SK-N-MC (cell line): ENCODE data around the gene PRKD1.
"Not testable (repeated sequence)": the region's sequence is repeated elsewhere in the genome, so short reads cannot be mapped to it uniquely, and the experiment has no call there.

ENCODE experiments used
- DNase-seq: peaks from one replicate; pipeline ENCODE4 v3.0.0-alpha.2; 2011; ENCODE audit warnings: low read depth, low spot score
- H3K27ac ChIP-seq: fragments of 200-600 bp; sonication (generic); 2 replicates; pipeline ENCODE4 v1.5.1; 2016; ENCODE audit warnings: mixed run types
- H3K36me3 ChIP-seq: fragments of 200-600 bp; sonication (generic); 2 replicates; pipeline ENCODE4 v1.6.1; 2017; ENCODE audit warnings: antibody characterized with exemption, low read length, mixed read lengths; ENCODE audit not compliant: insufficient read depth
- H3K4me3 ChIP-seq: fragments of 200-600 bp; sonication (generic); 2 replicates; pipeline ENCODE4 v1.5.1; 2016
- H3K9ac ChIP-seq: fragments of 200-600 bp; sonication (generic); 2 replicates; pipeline ENCODE4 v1.8.0; 2017; ENCODE audit warnings: mixed run types, mixed read lengths; ENCODE audit not compliant: insufficient read length
- H3K9me3 ChIP-seq: fragments of 200-600 bp; sonication (generic); 2 replicates; pipeline ENCODE4 v1.6.1; 2017; ENCODE audit warnings: low read depth, mild to moderate bottlenecking, antibody characterized with exemption, low read length, moderate library complexity, mixed read lengths
- EZH2 ChIP-seq: fragments of 200-600 bp; sonication (generic); IDR thresholded peaks from one replicate; pipeline ENCODE4 v1.6.1; 2017; ENCODE audit warnings: antibody characterized with exemption
- FOXP2 ChIP-seq: optimal IDR thresholded peaks from 2 replicates; pipeline ENCODE3; 2011; ENCODE audit warnings: mild to moderate bottlenecking, moderate library complexity; ENCODE audit not compliant: insufficient read depth; ENCODE audit errors: extremely low read length, control extremely low read depth
- POLR2AphosphoS5 ChIP-seq: IDR thresholded peaks from 2 replicates; pipeline ENCODE4 v1.6.1; 2012; ENCODE audit warnings: mild to moderate bottlenecking, low read depth, low read length, borderline replicate concordance

Gene PRKD1

DNA sequence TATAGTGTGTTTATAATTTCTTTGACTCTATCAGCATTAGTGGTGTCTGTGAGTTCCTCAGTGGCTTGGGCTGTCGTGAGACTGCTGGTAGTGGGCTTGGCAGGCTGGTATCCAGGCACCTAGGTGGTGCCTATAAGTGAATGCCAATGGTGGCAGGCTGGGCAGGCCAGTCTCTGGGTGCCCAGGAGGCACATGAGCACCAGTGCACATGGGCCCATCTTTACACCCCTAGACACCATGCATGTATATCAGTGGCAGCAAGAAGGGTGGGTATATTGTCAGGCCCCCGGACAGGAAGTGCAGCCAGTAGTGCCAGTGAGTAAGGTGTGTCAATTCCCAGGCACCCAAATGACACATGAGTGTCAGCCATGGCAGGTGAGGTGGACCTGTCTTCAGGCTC is 138.2 kb downstream of the PRKD1 start:
- no peak for DNase-seq
- Histone ChIP-seq H3K9ac (no peak overlapping the region), H3K4me3 (no peak overlapping the region), H3K27ac (no peak overlapping the region), H3K36me3 (no peaks in the 10 kb centered on the region), H3K9me3 (no peaks in the 10 kb centered on the region)
- TF ChIP-seq POLR2AphosphoS5 (no peak), EZH2 (no peak), FOXP2 (no peak)

DNA sequence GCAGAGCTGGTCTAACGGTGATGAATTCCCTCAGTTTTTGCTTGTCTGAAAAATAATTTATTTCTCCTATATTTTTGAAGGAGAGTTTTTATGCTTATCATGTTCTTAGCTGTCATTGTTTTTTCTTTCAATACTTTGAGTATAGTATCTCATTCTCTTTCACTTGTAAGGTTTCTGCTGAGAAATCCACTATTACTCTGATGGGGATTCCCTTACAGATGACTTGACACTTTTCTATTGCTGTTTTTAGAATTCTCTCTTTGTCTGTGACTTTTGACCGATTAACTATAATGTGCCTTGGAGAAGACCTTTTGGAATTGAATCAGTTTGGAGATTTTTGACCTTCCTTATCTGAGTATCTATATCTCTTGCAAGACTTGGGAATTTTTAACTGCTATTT is 139.6 kb downstream of the PRKD1 start:
- Histone ChIP-seq H3K36me3 (no peaks in the 10 kb centered on the region), H3K27ac (no peak overlapping the region), H3K4me3 (no peak overlapping the region), H3K9me3 (no peaks in the 10 kb centered on the region; the same call in 1 of the 2 replicates), H3K9ac (no peak overlapping the region)
- no peak for TF ChIP-seq POLR2AphosphoS5
- TF ChIP-seq EZH2: no peak
- TF ChIP-seq FOXP2: no peak
- DNase-seq: no peak

DNA sequence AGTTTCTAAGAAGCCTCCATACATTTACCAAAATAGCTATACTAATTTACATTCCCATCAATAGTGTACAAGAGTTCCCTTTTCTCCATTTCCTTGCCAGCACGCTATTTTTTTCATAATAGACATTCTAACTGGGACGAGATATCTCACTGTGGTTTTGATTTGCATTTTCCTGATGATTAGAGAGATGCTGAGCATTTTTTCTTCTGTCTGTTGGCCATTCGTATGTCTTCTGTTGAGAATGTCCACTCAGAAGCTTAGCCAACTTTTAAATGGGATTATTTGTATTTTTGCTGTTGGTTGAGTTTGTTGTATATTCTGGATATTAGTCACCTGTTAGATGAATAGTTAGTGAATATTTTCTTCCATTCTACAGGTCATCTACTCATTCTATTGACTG is 144.1 kb downstream of the PRKD1 start:
- TF ChIP-seq POLR2AphosphoS5 (no peak), EZH2 (no peak), FOXP2 (no peak)
- DNase-seq: no peak

DNA sequence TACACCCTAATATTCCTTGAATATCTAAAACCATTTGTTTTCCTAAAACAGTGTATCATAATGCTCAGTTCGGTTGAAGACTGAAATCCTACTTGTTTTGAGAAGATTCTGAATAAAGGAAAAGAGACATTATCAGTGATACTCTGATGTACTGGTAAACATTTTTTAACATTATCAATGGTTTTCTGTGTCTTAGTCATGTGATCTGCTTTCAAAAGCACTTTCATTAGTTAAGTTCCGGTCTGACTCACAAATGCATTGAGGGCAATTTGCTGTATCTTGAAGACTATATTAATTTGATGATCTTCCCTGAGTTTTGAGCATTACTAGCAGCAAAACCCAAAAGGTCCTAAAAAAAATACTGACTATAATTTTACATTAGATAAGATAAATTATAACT is 145.6 kb downstream of the PRKD1 start:
- H3K9me3 ChIP-seq: no peaks in the 10 kb centered on the region; the same call in 1 of the 2 replicates
- no peak for TF ChIP-seq FOXP2
- no peak for TF ChIP-seq POLR2AphosphoS5
- TF ChIP-seq EZH2: no peak
- H3K4me3 ChIP-seq: no peak overlapping the region
- no peak overlapping the region for H3K9ac ChIP-seq
- H3K36me3 ChIP-seq: no peaks in the 10 kb centered on the region
- no peak overlapping the region for H3K27ac ChIP-seq
- no peak for DNase-seq

More for the DNA sequence above, 144.1 kb downstream of the PRKD1 start:
- Histone ChIP-seq H3K27ac (no peak overlapping the region), H3K36me3 (no peaks in the 10 kb centered on the region), H3K9me3 (no peaks in the 10 kb centered on the region; the same call in 1 of the 2 replicates), H3K9ac (no peak overlapping the region), H3K4me3 (no peak overlapping the region)

DNA sequence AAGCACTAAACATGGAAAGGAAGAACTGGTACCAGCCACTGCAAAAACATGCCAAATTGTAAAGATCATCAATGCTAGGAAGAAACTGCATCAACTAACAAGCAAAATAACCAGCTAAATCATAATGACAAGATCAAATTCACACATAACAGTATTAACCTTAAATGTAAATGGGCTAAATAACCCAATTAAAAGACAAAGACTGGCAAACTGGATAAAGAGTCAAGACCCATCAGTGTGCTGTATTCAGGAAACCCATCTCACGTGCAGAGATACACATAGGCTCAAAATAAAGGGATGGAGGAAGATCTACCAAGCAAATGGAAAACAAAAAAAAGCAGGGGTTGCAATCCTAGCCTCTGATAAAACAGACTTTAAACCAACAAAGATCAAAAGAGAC is 150.5 kb downstream of the PRKD1 start:
- not testable (repeated sequence) for H3K9ac ChIP-seq, DNase-seq, H3K4me3 ChIP-seq, H3K27ac ChIP-seq, H3K9me3 ChIP-seq, H3K36me3 ChIP-seq

GRCh38 chr14:29773990-29774389 is 153.7 kb downstream of the PRKD1 start:
- DNase-seq: no peak
- no peak for TF ChIP-seq FOXP2
- no peak for TF ChIP-seq POLR2AphosphoS5
- no peak for TF ChIP-seq EZH2
- Histone ChIP-seq H3K4me3 (no peak overlapping the region), H3K9me3 (no peaks in the 10 kb centered on the region), H3K36me3 (no peaks in the 10 kb centered on the region), H3K27ac (no peak overlapping the region), H3K9ac (no peak overlapping the region)

DNA sequence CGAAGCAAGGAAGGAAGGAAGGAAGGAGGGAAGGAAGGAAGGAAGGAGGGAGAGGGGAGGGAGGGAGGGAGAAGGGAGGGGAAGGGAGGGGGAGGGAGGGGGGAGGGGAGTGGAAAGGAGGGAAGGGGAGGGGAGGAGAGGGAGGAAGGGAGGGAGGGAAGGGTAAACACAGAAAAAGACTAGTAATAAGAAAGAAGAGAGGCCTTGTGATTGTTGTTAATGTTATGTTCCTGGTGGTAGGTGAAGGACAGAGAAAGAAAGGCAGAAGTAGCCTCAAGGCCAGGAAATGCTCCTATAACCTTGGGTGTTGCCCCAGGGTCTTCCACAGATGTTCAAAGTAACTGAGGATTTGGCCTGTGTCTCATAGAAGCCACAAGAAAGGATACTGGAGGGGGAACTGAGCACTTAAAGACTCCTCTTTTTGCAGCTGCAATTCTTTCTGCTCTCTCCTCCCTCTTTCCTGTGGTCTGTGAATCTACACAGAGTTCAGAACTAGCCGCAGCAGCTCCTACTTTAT is 164.2 kb downstream of the PRKD1 start:
- H3K9me3 ChIP-seq: no peaks in the 10 kb centered on the region
- TF ChIP-seq FOXP2: no peak
- no peak for TF ChIP-seq POLR2AphosphoS5
- TF ChIP-seq EZH2: no peak
- H3K4me3 ChIP-seq: 0 out of 2 replicates have a peak overlapping the region, but pooled peaks have one; percentile 14
- peak overlapping the region; percentile 84 for H3K27ac ChIP-seq
- no peaks in the 10 kb centered on the region for H3K36me3 ChIP-seq
- no peak overlapping the region for H3K9ac ChIP-seq
- peak; percentile 26 for DNase-seq

DNA sequence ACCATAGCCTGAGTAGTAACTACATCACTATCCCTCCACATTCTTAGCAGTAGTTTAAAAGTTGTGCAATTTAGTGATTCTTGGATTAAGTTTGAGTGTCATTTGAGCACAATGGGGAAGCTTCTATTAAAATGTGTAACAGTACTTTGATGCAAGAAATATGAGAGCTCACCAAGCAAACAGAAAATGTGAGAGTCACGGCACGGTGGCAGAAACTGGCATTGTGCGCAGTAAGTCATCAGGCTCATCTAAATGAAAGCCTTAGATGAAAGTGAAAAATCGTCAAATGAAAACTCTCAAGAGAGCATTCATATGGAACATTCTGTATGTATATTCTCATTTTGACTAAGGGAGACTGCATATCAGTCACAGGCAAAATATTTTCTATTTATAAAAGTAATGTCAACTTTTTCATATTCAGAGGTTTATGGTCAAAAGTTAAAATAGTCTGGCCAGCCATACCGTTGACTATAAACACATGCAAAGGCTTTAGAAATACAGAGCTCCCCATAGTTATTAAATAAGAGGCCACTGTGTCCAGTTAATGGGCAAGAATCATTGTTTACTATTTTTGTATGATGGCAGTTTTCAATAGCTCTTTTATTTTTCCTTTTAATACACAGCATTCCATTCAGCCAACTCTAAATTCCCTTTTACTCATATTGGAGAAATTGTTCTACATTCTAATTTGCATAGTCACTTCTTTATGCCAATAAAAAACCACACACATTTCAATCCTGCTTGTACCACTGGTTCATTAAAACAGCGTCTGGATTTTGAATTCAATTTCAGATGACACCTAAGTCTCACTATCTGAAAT is 167.9 kb downstream of the PRKD1 start:
- TF ChIP-seq FOXP2 (no peak), EZH2 (no peak), POLR2AphosphoS5 (no peak)
- Histone ChIP-seq H3K36me3 (no peaks in the 10 kb centered on the region), H3K9ac (no peak overlapping the region)

More for the DNA sequence above, 167.9 kb downstream of the PRKD1 start:
- DNase-seq: no peak
- Histone ChIP-seq H3K4me3 (no peak overlapping the region), H3K27ac (no peak overlapping the region), H3K9me3 (no peaks in the 10 kb centered on the region)
